Measurements from ENCODE around the gene TRPV3. TPM values are rescaled to one million over a fixed set of nuclear protein-coding genes. Genes with fewer than 3 reads are reported as not detected.

TRPV3 gene
- total RNA-seq, 1 donor from 2014 or later: 0.26 TPM

- Histone ChIP-seq H3K27me3 (no peaks in the 10 kb centered on the region), H3K36me3 (no peaks in the 10 kb centered on the region), H3K27ac (no peak overlapping the region), H3K4me3 (no peak overlapping the region), H3K4me1 (no peaks in the 10 kb centered on the region), H3K9me3 (no peaks in the 10 kb centered on the region)
- intact Hi-C loops (cut with DNase I): no loop called here
- no peak for DNase-seq
- TF ChIP-seq CTCF (IDR thresholded peaks at IDR 0.05): no peak
- peak; percentile 13 for ATAC-seq
These were observed 15.1 kb downstream of the TRPV3 start for GRCh38 chr17:3542410-3543088.

- Histone ChIP-seq H3K4me3 (no peak overlapping the region), H3K27me3 (no peaks in the 10 kb centered on the region), H3K27ac (no peak overlapping the region), H3K4me1 (no peaks in the 10 kb centered on the region), H3K9me3 (no peaks in the 10 kb centered on the region), H3K36me3 (no peaks in the 10 kb centered on the region)
- TF ChIP-seq CTCF (IDR thresholded peaks at IDR 0.05): no peak
- DNase-seq (no peak), ATAC-seq (no peak)
- intact Hi-C loops (cut with DNase I): no loop called here
These were observed 17.6 kb downstream of the TRPV3 start for GRCh38 chr17:3539881-3540540.

- no peak for DNase-seq
These were observed 20.9 kb downstream of the TRPV3 start for GRCh38 chr17:3536716-3537115.

GRCh38 chr17:3535253-3535995 lies 22.2 kb downstream of the TRPV3 start:
- Histone ChIP-seq H3K9me3 (no peaks in the 10 kb centered on the region), H3K4me1 (no peaks in the 10 kb centered on the region), H3K27me3 (no peaks in the 10 kb centered on the region), H3K27ac (peak overlapping the region; percentile 55), H3K36me3 (no peaks in the 10 kb centered on the region), H3K4me3 (peak overlapping the region; percentile 45)
- peak; percentile 59 for TF ChIP-seq CTCF (IDR thresholded peaks at IDR 0.05)
- peak; percentile 89 for ATAC-seq
- intact Hi-C loops (cut with DNase I): no loop called here
- peak; percentile 81 for DNase-seq

More at GRCh38 chr17:3536716-3537115, 20.9 kb downstream of the TRPV3 start:
- no peaks in the 10 kb centered on the region for H3K27me3 ChIP-seq
- ATAC-seq: no peak
- no peaks in the 10 kb centered on the region for H3K4me1 ChIP-seq
- no peak overlapping the region for H3K4me3 ChIP-seq
- H3K27ac ChIP-seq: no peak overlapping the region
- intact Hi-C loops (cut with DNase I): no loop called here
- no peaks in the 10 kb centered on the region for H3K36me3 ChIP-seq
- H3K9me3 ChIP-seq: no peaks in the 10 kb centered on the region
- no peak for TF ChIP-seq CTCF (IDR thresholded peaks at IDR 0.05)

GRCh38 chr17:3534881-3535252 lies 22.7 kb downstream of the TRPV3 start:
- DNase-seq: no peak

More at GRCh38 chr17:3534881-3535252, 22.7 kb downstream of the TRPV3 start:
- H3K4me1 ChIP-seq: no peaks in the 10 kb centered on the region
- TF ChIP-seq CTCF (IDR thresholded peaks at IDR 0.05): no peak
- H3K9me3 ChIP-seq: no peaks in the 10 kb centered on the region
- ATAC-seq: peak; percentile 50
- H3K4me3 ChIP-seq: no peak overlapping the region
- intact Hi-C loops (cut with DNase I): no loop called here
- no peak overlapping the region for H3K27ac ChIP-seq
- H3K27me3 ChIP-seq: no peaks in the 10 kb centered on the region
- no peaks in the 10 kb centered on the region for H3K36me3 ChIP-seq

Data from upper lobe of right lung (tissue), 1 donor.